ENCODE data around the gene NDC1. TPM values are rescaled to one million over a fixed set of nuclear protein-coding genes. Genes with fewer than 3 reads are reported as not detected.

Gene NDC1
- polyA plus RNA-seq, 1 of the 3 experiments (the other 2 are of a cell fraction), result 11.5 TPM

DNA sequence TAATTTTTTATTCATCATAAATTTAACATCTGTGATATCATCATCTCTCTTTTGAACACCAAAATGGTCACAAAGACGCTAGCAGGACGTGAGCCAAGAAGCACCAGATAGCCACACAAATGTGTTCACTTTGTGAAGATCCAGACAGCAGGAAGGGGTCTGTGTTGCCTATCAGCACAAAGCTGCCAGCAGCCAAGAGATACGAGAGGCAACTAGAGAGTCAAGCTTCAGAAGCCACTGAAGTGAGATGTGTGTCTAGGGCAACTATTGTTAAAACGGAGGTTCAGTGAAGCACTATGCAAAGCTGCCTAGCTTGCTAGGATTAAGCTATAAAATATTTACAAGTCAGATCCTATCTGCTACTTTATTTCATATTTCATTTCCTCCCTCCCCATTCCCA is 45.3 kb downstream of the NDC1 start (continued):
- TF ChIP-seq NFIC (IDR thresholded peaks at IDR 0.05; ENCODE audit: borderline replicate concordance), result no peak
- TF ChIP-seq, protein P1, sequence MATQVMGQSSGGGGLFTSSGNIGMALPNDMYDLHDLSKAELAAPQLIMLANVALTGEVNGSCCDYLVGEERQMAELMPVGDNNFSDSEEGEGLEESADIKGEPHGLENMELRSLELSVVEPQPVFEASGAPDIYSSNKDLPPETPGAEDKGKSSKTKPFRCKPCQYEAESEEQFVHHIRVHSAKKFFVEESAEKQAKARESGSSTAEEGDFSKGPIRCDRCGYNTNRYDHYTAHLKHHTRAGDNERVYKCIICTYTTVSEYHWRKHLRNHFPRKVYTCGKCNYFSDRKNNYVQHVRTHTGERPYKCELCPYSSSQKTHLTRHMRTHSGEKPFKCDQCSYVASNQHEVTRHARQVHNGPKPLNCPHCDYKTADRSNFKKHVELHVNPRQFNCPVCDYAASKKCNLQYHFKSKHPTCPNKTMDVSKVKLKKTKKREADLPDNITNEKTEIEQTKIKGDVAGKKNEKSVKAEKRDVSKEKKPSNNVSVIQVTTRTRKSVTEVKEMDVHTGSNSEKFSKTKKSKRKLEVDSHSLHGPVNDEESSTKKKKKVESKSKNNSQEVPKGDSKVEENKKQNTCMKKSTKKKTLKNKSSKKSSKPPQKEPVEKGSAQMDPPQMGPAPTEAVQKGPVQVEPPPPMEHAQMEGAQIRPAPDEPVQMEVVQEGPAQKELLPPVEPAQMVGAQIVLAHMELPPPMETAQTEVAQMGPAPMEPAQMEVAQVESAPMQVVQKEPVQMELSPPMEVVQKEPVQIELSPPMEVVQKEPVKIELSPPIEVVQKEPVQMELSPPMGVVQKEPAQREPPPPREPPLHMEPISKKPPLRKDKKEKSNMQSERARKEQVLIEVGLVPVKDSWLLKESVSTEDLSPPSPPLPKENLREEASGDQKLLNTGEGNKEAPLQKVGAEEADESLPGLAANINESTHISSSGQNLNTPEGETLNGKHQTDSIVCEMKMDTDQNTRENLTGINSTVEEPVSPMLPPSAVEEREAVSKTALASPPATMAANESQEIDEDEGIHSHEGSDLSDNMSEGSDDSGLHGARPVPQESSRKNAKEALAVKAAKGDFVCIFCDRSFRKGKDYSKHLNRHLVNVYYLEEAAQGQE (IDR thresholded peaks at IDR 0.05; ENCODE audit: low read depth, low read length), result no peak
- TF ChIP-seq, protein P2, sequence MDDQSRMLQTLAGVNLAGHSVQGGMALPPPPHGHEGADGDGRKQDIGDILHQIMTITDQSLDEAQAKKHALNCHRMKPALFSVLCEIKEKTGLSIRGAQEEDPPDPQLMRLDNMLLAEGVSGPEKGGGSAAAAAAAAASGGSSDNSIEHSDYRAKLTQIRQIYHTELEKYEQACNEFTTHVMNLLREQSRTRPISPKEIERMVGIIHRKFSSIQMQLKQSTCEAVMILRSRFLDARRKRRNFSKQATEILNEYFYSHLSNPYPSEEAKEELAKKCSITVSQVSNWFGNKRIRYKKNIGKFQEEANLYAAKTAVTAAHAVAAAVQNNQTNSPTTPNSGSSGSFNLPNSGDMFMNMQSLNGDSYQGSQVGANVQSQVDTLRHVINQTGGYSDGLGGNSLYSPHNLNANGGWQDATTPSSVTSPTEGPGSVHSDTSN (IDR thresholded peaks at IDR 0.05), result no peak
- no peak for TF ChIP-seq YY1 (IDR thresholded peaks at IDR 0.05; ENCODE audit: low read depth)
- TF ChIP-seq, protein P3, sequence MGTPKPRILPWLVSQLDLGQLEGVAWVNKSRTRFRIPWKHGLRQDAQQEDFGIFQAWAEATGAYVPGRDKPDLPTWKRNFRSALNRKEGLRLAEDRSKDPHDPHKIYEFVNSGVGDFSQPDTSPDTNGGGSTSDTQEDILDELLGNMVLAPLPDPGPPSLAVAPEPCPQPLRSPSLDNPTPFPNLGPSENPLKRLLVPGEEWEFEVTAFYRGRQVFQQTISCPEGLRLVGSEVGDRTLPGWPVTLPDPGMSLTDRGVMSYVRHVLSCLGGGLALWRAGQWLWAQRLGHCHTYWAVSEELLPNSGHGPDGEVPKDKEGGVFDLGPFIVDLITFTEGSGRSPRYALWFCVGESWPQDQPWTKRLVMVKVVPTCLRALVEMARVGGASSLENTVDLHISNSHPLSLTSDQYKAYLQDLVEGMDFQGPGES (IDR thresholded peaks at IDR 0.05; ENCODE audit: low read depth, low read length), result no peak
- peak; percentile 78 for TF ChIP-seq GATA2 (CRISPR knock-in tag; IDR thresholded peaks at IDR 0.05)
- TF ChIP-seq, protein P4, sequence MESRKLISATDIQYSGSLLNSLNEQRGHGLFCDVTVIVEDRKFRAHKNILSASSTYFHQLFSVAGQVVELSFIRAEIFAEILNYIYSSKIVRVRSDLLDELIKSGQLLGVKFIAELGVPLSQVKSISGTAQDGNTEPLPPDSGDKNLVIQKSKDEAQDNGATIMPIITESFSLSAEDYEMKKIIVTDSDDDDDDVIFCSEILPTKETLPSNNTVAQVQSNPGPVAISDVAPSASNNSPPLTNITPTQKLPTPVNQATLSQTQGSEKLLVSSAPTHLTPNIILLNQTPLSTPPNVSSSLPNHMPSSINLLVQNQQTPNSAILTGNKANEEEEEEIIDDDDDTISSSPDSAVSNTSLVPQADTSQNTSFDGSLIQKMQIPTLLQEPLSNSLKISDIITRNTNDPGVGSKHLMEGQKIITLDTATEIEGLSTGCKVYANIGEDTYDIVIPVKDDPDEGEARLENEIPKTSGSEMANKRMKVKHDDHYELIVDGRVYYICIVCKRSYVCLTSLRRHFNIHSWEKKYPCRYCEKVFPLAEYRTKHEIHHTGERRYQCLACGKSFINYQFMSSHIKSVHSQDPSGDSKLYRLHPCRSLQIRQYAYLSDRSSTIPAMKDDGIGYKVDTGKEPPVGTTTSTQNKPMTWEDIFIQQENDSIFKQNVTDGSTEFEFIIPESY (IDR thresholded peaks at IDR 0.05; ENCODE audit: borderline replicate concordance, low read depth), result no peak
- TF ChIP-seq, protein P5, sequence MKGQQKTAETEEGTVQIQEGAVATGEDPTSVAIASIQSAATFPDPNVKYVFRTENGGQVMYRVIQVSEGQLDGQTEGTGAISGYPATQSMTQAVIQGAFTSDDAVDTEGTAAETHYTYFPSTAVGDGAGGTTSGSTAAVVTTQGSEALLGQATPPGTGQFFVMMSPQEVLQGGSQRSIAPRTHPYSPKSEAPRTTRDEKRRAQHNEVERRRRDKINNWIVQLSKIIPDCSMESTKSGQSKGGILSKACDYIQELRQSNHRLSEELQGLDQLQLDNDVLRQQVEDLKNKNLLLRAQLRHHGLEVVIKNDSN (IDR thresholded peaks at IDR 0.05; ENCODE audit: borderline replicate concordance, low read depth), result no peak
- TF ChIP-seq EP300 (IDR thresholded peaks at IDR 0.05; ENCODE audit: borderline replicate concordance in 1 of 2, low read depth in 1 of 2, low read length in 1 of 2), result peak in 1 of 2 experiments; percentile 41; a peak in 1 of 4 replicates

DNA sequence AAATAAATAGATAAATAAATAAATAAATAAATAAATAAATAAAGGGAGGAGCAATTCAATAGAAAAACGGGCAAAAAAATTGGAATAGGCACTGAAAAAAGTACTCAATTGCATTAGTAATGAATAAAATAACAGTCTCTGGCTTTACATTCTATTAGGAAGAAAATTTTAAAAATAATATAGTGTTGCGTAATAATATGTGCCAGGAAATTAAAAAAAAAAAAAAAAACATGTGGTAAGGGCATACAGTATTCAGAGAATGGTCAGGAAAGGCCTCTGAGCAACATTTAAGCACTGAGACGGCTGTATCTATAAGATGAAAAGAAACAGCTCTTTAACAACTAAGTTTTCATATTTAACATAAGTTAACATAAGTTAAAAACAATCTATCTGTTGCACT is 50.4 kb downstream of the NDC1 start:
- Histone ChIP-seq H3K4me2 (no peak overlapping the region), H3K27ac (ENCODE audit: low read depth in 2 of 2, low read length in 1 of 2) (no peak overlapping the region), H3K9ac (no peak overlapping the region), H3F3A (replicated peaks; ENCODE audit: insufficient read depth) (peaks cover 3% of the 10 kb centered on the region), H3K4me1 (ENCODE audit: control insufficient read depth in 1 of 2, insufficient read depth in 2 of 2, low read depth in 1 of 2, low read length in 1 of 2) (no peaks in the 10 kb centered on the region), H2AFZ (ENCODE audit: low read depth) (no peak overlapping the region), H3K9me2 (no peaks in the 10 kb centered on the region), H3K36me3 (replicated peaks in 1 of 2; ENCODE audit: control insufficient read depth in 1 of 2, insufficient read depth in 2 of 2, low read length in 1 of 2) (peaks cover 0 to 17% of the 10 kb centered on the region in 2 experiments), H3K27me3 (ENCODE audit: insufficient read depth) (no peaks in the 10 kb centered on the region), H3K4me3 (ENCODE audit: low read depth in 2 of 2, low read length in 1 of 2) (no peak overlapping the region), H3K9me3 (no peaks in the 10 kb centered on the region), H4K20me1 (ENCODE audit: insufficient read depth) (no peaks in the 10 kb centered on the region), H3K79me2 (ENCODE audit: insufficient read depth) (no peaks in the 10 kb centered on the region)
- ChIA-PET POLR2A (no interaction called here), CTCF (no interaction called here)
- DNase-seq, result no peak
- 92% methylated on average over 3 of the region's 3 CpGs for WGBS (ENCODE audit: low lambda C conversion rate)
- TF ChIP-seq, protein P6, sequence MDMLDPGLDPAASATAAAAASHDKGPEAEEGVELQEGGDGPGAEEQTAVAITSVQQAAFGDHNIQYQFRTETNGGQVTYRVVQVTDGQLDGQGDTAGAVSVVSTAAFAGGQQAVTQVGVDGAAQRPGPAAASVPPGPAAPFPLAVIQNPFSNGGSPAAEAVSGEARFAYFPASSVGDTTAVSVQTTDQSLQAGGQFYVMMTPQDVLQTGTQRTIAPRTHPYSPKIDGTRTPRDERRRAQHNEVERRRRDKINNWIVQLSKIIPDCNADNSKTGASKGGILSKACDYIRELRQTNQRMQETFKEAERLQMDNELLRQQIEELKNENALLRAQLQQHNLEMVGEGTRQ (IDR thresholded peaks at IDR 0.05; ENCODE audit: borderline replicate concordance, low read depth, low read length), result no peak
- TF ChIP-seq, protein P7, sequence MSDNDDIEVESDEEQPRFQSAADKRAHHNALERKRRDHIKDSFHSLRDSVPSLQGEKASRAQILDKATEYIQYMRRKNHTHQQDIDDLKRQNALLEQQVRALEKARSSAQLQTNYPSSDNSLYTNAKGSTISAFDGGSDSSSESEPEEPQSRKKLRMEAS (IDR thresholded peaks at IDR 0.05; ENCODE audit: low read depth), result no peak
- TF ChIP-seq TCF12 (IDR thresholded peaks at IDR 0.05) (no peak), GABPA (IDR thresholded peaks at IDR 0.05; ENCODE audit: low read depth) (no peak)

Data from SK-N-SH (cell line).